Natural killer cell (primary cell): ENCODE results near the gene CEACAM3. TPM values are rescaled to one million over a fixed set of nuclear protein-coding genes. Genes with fewer than 3 reads are reported as not detected.

Source experiments
- ATAC-seq, 3 donors: fragments of 150-1000 bp in 2 of 3; fragments of 200-7000 bp in 1 of 3; cut with Tn5 transposase; 1 replicate in 1 of 3; 2 replicates in 2 of 3; pipeline ENCODE4 v1.10.0; 2021; ENCODE audit warnings: mild to moderate bottlenecking in 2 of 3, moderate library complexity in 2 of 3
- DNase-seq, 2 donors: peaks; one replicate each; pipeline versions ENCODE4 v3.0.0 to v3.0.0-alpha.2; 2013 to 2021; ENCODE audit warnings: mixed read lengths in 1 of 2
- H3K27ac ChIP-seq: one replicate; pipeline ENCODE4 v1.5.1; 2013; ENCODE audit warnings: mild to moderate bottlenecking, low read length
- H3K27me3 ChIP-seq: one replicate; pipeline ENCODE4 v1.6.1; 2013; ENCODE audit warnings: low read length; ENCODE audit not compliant: control insufficient read depth, insufficient read depth
- H3K36me3 ChIP-seq: one replicate; pipeline ENCODE4 v1.6.1; 2013; ENCODE audit warnings: low read length; ENCODE audit not compliant: control insufficient read depth, insufficient read depth
- H3K4me1 ChIP-seq: one replicate; pipeline ENCODE4 v1.6.1; 2013; ENCODE audit warnings: low read length; ENCODE audit not compliant: control insufficient read depth, insufficient read depth
- H3K4me3 ChIP-seq: one replicate; pipeline ENCODE4 v1.5.1; 2013; ENCODE audit warnings: low read length
- H3K9me3 ChIP-seq: one replicate; pipeline ENCODE4 v1.6.1; 2013; ENCODE audit warnings: low read length; ENCODE audit not compliant: control insufficient read depth, insufficient read depth
- H3K27ac Mint-ChIP-seq, 2 donors: one replicate each; pipeline ENCODE4 v1.8.0; 2022; ENCODE audit warnings: mild to moderate bottlenecking in 2 of 2, mixed read lengths in 2 of 2, moderate library complexity in 1 of 2
- H3K27me3 Mint-ChIP-seq, 2 donors: one replicate each; pipeline ENCODE4 v1.8.0; 2022; ENCODE audit warnings: low read depth in 2 of 2, mixed read lengths in 2 of 2
- H3K36me3 Mint-ChIP-seq: one replicate; pipeline ENCODE4 v1.8.0; 2022; ENCODE audit warnings: mixed read lengths
- H3K4me1 Mint-ChIP-seq, 2 donors: one replicate each; pipeline ENCODE4 v1.8.0; 2022; ENCODE audit warnings: mixed read lengths in 2 of 2
- H3K4me3 Mint-ChIP-seq: one replicate; pipeline ENCODE4 v1.8.0; 2022; ENCODE audit warnings: mild to moderate bottlenecking, moderate library complexity, mixed read lengths
- H3K9me3 Mint-ChIP-seq, 2 donors: one replicate each; pipeline ENCODE4 v1.8.0; 2022; ENCODE audit warnings: mixed read lengths in 2 of 2
- WGBS: methylation state at CpG from one replicate; pipeline ENCODE4 v1.1.7; 2013; ENCODE audit warnings: missing lambda C conversion rate; ENCODE audit not compliant: insufficient coverage; 5-methylcytosine and 5-hydroxymethylcytosine counted together
- intact Hi-C: fragments of 100-400 bp; cut with micrococcal nuclease; formaldehyde crosslinking; loops from one replicate; pipeline ENCODE4 v1.14.2; 2022
- total RNA-seq, 4 donors: library from RNA; stranded (reverse); fragments of 120-200 nt in 1 of 4; gene quantifications; one replicate each; pipeline versions ENCODE4 v1.2.3 to v1.2.4, GENCODE V29; 2013 to 2022
- TF ChIP-seq, protein P1 (sequence below): fragments of 200-600 bp; IDR thresholded peaks from one replicate; pipeline ENCODE4 v1.8.0; 2022; ENCODE audit warnings: antibody characterized with exemption

The CEACAM3 gene
- total RNA-seq, 3 donors from 2014 or later (not counting 1 experiment from before 2014, with no cell fraction given) = 1.3 to 1.7 TPM; not detected in 1

DNA sequence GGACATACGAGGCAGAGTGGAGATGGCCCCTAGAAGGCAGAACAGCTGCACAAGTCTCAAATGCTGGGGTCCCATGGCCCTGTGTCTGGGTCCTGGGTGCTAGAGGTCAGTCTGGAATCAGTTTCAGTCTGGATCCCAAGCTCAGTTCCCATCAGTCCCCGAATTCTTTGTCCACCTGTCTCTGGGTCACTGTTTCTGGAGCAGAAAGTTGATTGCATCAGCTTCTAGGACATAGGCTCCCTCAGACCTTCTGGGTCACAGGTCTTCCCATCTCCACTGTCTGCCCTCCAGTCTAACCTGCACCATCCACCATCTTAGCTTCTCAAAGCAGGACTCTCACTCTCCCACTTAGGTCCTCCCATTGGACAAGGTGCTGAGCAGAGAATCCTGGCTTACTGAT lies 42.8 kb downstream of the CEACAM3 start:
- peaks cover 0 to 5% of the 10 kb centered on the region in 2 donors for H3K4me1 Mint-ChIP-seq
- Histone ChIP-seq H3K27me3 (no peaks in the 10 kb centered on the region), H3K27ac (no peak overlapping the region), H3K9me3 (no peaks in the 10 kb centered on the region), H3K4me1 (no peaks in the 10 kb centered on the region), H3K4me3 (no peak overlapping the region), H3K36me3 (no peaks in the 10 kb centered on the region)
- no peak for ATAC-seq
- H3K27ac Mint-ChIP-seq = no peak overlapping the region
- DNase-seq = no peak
- 80% methylated on average over 2 of the region's 2 CpGs for WGBS
- intact Hi-C loops = no loop called here
- peaks cover 8 to 24% of the 10 kb centered on the region in 2 donors for H3K27me3 Mint-ChIP-seq
- H3K9me3 Mint-ChIP-seq = peaks cover 0 to 2% of the 10 kb centered on the region in 2 donors
- H3K36me3 Mint-ChIP-seq = no peaks in the 10 kb centered on the region
- TF ChIP-seq, protein P1, sequence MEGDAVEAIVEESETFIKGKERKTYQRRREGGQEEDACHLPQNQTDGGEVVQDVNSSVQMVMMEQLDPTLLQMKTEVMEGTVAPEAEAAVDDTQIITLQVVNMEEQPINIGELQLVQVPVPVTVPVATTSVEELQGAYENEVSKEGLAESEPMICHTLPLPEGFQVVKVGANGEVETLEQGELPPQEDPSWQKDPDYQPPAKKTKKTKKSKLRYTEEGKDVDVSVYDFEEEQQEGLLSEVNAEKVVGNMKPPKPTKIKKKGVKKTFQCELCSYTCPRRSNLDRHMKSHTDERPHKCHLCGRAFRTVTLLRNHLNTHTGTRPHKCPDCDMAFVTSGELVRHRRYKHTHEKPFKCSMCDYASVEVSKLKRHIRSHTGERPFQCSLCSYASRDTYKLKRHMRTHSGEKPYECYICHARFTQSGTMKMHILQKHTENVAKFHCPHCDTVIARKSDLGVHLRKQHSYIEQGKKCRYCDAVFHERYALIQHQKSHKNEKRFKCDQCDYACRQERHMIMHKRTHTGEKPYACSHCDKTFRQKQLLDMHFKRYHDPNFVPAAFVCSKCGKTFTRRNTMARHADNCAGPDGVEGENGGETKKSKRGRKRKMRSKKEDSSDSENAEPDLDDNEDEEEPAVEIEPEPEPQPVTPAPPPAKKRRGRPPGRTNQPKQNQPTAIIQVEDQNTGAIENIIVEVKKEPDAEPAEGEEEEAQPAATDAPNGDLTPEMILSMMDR = no peak
- H3K4me3 Mint-ChIP-seq = no peak overlapping the region

DNA sequence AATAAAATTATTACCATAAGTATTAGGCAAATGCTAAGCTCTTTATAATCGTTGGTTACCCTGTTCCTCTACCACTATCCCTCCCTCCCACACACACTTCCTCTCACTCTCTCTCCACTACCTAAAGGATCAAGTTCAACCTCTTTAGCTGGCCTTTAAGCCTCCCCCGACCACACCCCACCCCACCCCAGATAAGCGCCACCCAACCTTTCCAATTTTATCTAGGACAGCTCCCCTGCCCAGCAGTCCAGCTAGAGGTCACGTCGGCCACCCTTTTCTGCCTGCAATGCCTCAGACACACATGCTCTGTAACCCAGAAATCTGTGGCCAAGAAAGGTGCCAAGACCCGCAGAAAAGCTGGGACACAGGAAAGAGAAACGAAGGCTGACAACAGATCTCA lies 47.0 kb downstream of the CEACAM3 start:
- Mint-ChIP-seq H3K27ac (no peak overlapping the region), H3K9me3 (peaks cover 0 to 3% of the 10 kb centered on the region in 2 donors), H3K4me3 (no peak overlapping the region), H3K4me1 (no peaks in the 10 kb centered on the region), H3K36me3 (no peaks in the 10 kb centered on the region), H3K27me3 (peaks cover 0 to 11% of the 10 kb centered on the region in 2 donors)
- WGBS = 70% methylated on average over 7 of the region's 7 CpGs
- no peaks in the 10 kb centered on the region for H3K27me3 ChIP-seq
- DNase-seq = no peak
- ATAC-seq = no peak
- no peaks in the 10 kb centered on the region for H3K36me3 ChIP-seq
- H3K4me1 ChIP-seq = no peaks in the 10 kb centered on the region
- H3K4me3 ChIP-seq = no peak overlapping the region
- H3K9me3 ChIP-seq = no peaks in the 10 kb centered on the region
- intact Hi-C loops = no loop called here
- no peak overlapping the region for H3K27ac ChIP-seq
- TF ChIP-seq, protein P1 = no peak

DNA sequence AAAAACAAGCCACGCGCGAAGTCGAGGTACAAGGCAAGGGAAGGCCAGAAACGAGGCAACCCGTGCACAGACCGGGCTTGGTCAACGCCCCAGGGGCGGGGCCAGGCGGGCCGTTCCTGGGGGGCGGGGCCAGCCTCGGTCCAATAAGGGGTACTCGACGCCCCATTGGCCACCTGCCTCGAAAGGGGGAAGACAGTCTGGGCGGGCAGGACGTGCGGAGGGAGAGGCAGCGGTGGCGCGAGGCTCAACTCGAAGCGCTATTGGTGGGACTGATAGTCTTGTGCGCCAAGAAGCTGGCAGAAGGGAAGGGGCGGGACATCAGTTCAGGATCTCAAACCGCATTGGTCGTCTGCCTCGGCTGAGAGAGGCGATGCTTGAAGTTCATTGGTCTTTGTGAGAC lies 48.2 kb downstream of the CEACAM3 start, which contains the start of gene LYPD4:
Gene LYPD4 (minus strand): TSS at position 83 of the 400 bp plus-strand sequence. CDS start 5,398 bp downstream, outside the sequence.
- no peak for ATAC-seq
- H3K27me3 ChIP-seq = no peaks in the 10 kb centered on the region
- H3K4me3 ChIP-seq = no peak within 1 kb of the TSS
- H3K9me3 Mint-ChIP-seq = peaks cover 0 to 3% of the 10 kb centered on the region in 2 donors
- TF ChIP-seq, protein P1 = no peak
- 83% methylated on average over 30 of the region's 30 CpGs for WGBS
- no peaks in the 10 kb centered on the region for H3K36me3 ChIP-seq
- no peaks in the 10 kb centered on the region for H3K9me3 ChIP-seq
- H3K27me3 Mint-ChIP-seq = peaks cover 0 to 4% of the 10 kb centered on the region in 2 donors
- no peak within 1 kb of the TSS for H3K4me3 Mint-ChIP-seq
- no peak for DNase-seq
- H3K36me3 Mint-ChIP-seq = no peaks in the 10 kb centered on the region
- no peak within 1 kb of the TSS for H3K27ac ChIP-seq
- intact Hi-C loops = no loop called here
- no peaks in the 10 kb centered on the region for H3K4me1 ChIP-seq
- H3K27ac Mint-ChIP-seq = no peak within 1 kb of the TSS
- H3K4me1 Mint-ChIP-seq = no peaks in the 10 kb centered on the region

- Mint-ChIP-seq H3K27me3 (peaks cover 0 to 4% of the 10 kb centered on the region in 2 donors), H3K9me3 (peaks cover 0 to 3% of the 10 kb centered on the region in 2 donors), H3K27ac (no peak within 1 kb of the TSS), H3K36me3 (no peaks in the 10 kb centered on the region), H3K4me3 (no peak within 1 kb of the TSS), H3K4me1 (no peaks in the 10 kb centered on the region)
- Histone ChIP-seq H3K36me3 (no peaks in the 10 kb centered on the region), H3K27me3 (no peaks in the 10 kb centered on the region), H3K9me3 (no peaks in the 10 kb centered on the region), H3K4me1 (no peaks in the 10 kb centered on the region), H3K4me3 (no peak within 1 kb of the TSS), H3K27ac (no peak within 1 kb of the TSS)
- WGBS = 98% methylated on average over 3 of the region's 3 CpGs
- TF ChIP-seq, protein P1 = no peak
- intact Hi-C loops = no loop called here
- ATAC-seq (no peak), DNase-seq (no peak)
These were observed 48.4 kb downstream of the CEACAM3 start, which contains the start of gene DMRTC2 for GRCh38 chr19:41845001-41845050. DMRTC2 (plus strand) TSS chr19:41845042; CDS start chr19:41847429, 2,387 bp downstream.
